MM.1S (cell line): Measurements from ENCODE around the gene ERC2.

Experiments
- EZH2 ChIP-seq: fragments of 300-600 bp; sonication (generic); optimal IDR thresholded peaks from 2 replicates; pipeline ENCODE3; 2017; ENCODE audit warnings: low read depth, mild to moderate bottlenecking, antibody characterized with exemption, low read length, mixed read lengths
- EZH2phosphoT487 ChIP-seq: fragments of 300-600 bp; sonication (generic); IDR thresholded peaks from 2 replicates; pipeline ENCODE4 v1.6.1; 2018; ENCODE audit warnings: antibody characterized with exemption, low read length
- TF ChIP-seq, protein P1 (sequence below): fragments of 300-600 bp; sonication (generic); IDR thresholded peaks from 2 replicates; pipeline ENCODE4 v1.5.1; 2016; ENCODE audit warnings: antibody characterized with exemption, low read length, mixed read lengths

GRCh38 chr3:55828712-55829111, 639.6 kb downstream of the ERC2 start:
- TF ChIP-seq, protein P1, sequence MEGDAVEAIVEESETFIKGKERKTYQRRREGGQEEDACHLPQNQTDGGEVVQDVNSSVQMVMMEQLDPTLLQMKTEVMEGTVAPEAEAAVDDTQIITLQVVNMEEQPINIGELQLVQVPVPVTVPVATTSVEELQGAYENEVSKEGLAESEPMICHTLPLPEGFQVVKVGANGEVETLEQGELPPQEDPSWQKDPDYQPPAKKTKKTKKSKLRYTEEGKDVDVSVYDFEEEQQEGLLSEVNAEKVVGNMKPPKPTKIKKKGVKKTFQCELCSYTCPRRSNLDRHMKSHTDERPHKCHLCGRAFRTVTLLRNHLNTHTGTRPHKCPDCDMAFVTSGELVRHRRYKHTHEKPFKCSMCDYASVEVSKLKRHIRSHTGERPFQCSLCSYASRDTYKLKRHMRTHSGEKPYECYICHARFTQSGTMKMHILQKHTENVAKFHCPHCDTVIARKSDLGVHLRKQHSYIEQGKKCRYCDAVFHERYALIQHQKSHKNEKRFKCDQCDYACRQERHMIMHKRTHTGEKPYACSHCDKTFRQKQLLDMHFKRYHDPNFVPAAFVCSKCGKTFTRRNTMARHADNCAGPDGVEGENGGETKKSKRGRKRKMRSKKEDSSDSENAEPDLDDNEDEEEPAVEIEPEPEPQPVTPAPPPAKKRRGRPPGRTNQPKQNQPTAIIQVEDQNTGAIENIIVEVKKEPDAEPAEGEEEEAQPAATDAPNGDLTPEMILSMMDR: no peak
- TF ChIP-seq EZH2phosphoT487 (no peak), EZH2 (no peak)
